PFSK-1 (cell line): ENCODE measurements around the gene EML1.

Source experiments
- FOXP2 ChIP-seq: optimal IDR thresholded peaks from 2 replicates; pipeline ENCODE3; 2011; ENCODE audit warnings: borderline replicate concordance, control low read depth, inconsistent platforms; ENCODE audit not compliant: insufficient read depth; ENCODE audit errors: extremely low read length, extremely low read depth
- POLR2AphosphoS5 ChIP-seq: IDR thresholded peaks from 2 replicates; pipeline ENCODE4 v1.6.1; 2012; ENCODE audit warnings: low read depth, mild to moderate bottlenecking, control low read depth, low read length, moderate library complexity
- REST ChIP-seq, 2 experiments: IDR thresholded peaks; 2 replicates each; pipeline versions ENCODE4 v1.6.1 to v1.8.0; 2011 to 2012; ENCODE audit warnings: low read depth in 2 of 2, low read length in 2 of 2, control low read depth in 1 of 2, inconsistent platforms in 1 of 2, mild to moderate bottlenecking in 1 of 2, moderate library complexity in 1 of 2; ENCODE audit not compliant: insufficient read depth in 1 of 2
- SIN3A ChIP-seq: IDR thresholded peaks from 2 replicates; pipeline ENCODE4 v1.6.1; 2012; ENCODE audit warnings: mild to moderate bottlenecking, low read length, moderate library complexity, borderline replicate concordance; ENCODE audit not compliant: insufficient read depth
- TAF1 ChIP-seq: IDR thresholded peaks from 2 replicates; pipeline ENCODE4 v1.6.1; 2012; ENCODE audit warnings: low read length, control low read depth, borderline replicate concordance; ENCODE audit not compliant: insufficient read depth

The EML1 gene

GRCh38 chr14:99760817-99761216 is 32.4 kb upstream of the EML1 start:
- TF ChIP-seq SIN3A (no peak), TAF1 (no peak)

GRCh38 chr14:99763527-99764221 is 29.5 kb upstream of the EML1 start:
- no peak for TF ChIP-seq POLR2AphosphoS5
- TF ChIP-seq TAF1: no peak
- TF ChIP-seq SIN3A: no peak
- TF ChIP-seq FOXP2: no peak
- no peak for TF ChIP-seq REST (IDR thresholded peaks at IDR 0.05; ENCODE audit: insufficient read depth in 1 of 2, low read depth in 2 of 2, low read length in 2 of 2)

- TF ChIP-seq POLR2AphosphoS5: no peak
- no peak for TF ChIP-seq FOXP2
- TF ChIP-seq TAF1: no peak
- no peak for TF ChIP-seq REST (IDR thresholded peaks at IDR 0.05; ENCODE audit: insufficient read depth in 1 of 2, low read depth in 2 of 2, low read length in 2 of 2)
- TF ChIP-seq SIN3A: no peak
Observed at GRCh38 chr14:99764222-99764706, 28.9 kb upstream of the EML1 start.

- TF ChIP-seq FOXP2: no peak
Observed at GRCh38 chr14:99768381-99768780, 24.8 kb upstream of the EML1 start.

GRCh38 chr14:99769123-99769522 is 24.1 kb upstream of the EML1 start:
- TF ChIP-seq FOXP2 (no peak), SIN3A (no peak), POLR2AphosphoS5 (no peak), TAF1 (no peak), REST (IDR thresholded peaks at IDR 0.05; ENCODE audit: insufficient read depth in 1 of 2, low read depth in 2 of 2, low read length in 2 of 2) (no peak)

- no peak for TF ChIP-seq REST (IDR thresholded peaks at IDR 0.05; ENCODE audit: insufficient read depth in 1 of 2, low read depth in 2 of 2, low read length in 2 of 2)
- TF ChIP-seq FOXP2: no peak
Observed at GRCh38 chr14:99769799-99770198, 23.4 kb upstream of the EML1 start.
